ENCODE data around the gene AKAP13. TPM values are rescaled to one million over a fixed set of nuclear protein-coding genes. Genes with fewer than 3 reads are reported as not detected.

AKAP13 gene
- total RNA-seq, 3 donors from 2014 or later = 198 to 331 (median 259) TPM

DNA sequence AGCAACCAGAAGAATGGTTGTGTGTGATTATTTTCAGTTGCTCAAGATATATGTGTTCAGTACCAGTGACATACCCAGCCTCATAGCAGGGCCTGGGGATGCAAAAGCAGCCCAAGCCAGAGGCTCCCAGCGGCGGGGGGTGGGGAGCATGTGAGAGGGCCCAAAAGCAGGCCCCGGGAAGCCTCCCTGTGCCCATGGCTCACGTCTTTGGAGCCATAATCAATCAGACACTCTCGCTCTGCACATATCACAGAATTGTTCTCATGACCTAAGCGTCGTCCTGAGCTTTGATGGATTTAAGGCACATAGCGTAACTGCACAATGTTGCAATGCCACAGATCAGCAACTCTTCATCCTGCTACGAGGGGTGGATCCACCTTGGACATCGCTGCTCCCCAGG is 393.6 kb downstream of the AKAP13 start:
- H3K36me3 ChIP-seq = no peaks in the 10 kb centered on the region
- H3K27ac ChIP-seq = peak overlapping the region; percentile 84 to 98
- H3K27me3 ChIP-seq = no peaks in the 10 kb centered on the region
- intact Hi-C loops (cut with DNase I; ENCODE audit: low total_unique reads) = no loop called here
- peaks cover 11 to 16% of the 10 kb centered on the region in 2 donors for H3K4me1 ChIP-seq
- H3K9me3 ChIP-seq = no peaks in the 10 kb centered on the region
- H3K4me3 ChIP-seq = no peak overlapping the region
- no peak for DNase-seq (ENCODE audit: low spot score in 2 of 2)
- TF ChIP-seq, protein P1, sequence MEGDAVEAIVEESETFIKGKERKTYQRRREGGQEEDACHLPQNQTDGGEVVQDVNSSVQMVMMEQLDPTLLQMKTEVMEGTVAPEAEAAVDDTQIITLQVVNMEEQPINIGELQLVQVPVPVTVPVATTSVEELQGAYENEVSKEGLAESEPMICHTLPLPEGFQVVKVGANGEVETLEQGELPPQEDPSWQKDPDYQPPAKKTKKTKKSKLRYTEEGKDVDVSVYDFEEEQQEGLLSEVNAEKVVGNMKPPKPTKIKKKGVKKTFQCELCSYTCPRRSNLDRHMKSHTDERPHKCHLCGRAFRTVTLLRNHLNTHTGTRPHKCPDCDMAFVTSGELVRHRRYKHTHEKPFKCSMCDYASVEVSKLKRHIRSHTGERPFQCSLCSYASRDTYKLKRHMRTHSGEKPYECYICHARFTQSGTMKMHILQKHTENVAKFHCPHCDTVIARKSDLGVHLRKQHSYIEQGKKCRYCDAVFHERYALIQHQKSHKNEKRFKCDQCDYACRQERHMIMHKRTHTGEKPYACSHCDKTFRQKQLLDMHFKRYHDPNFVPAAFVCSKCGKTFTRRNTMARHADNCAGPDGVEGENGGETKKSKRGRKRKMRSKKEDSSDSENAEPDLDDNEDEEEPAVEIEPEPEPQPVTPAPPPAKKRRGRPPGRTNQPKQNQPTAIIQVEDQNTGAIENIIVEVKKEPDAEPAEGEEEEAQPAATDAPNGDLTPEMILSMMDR (IDR thresholded peaks at IDR 0.05) = no peak
- TF ChIP-seq POLR2AphosphoS5 (IDR thresholded peaks at IDR 0.05) = no peak

DNA sequence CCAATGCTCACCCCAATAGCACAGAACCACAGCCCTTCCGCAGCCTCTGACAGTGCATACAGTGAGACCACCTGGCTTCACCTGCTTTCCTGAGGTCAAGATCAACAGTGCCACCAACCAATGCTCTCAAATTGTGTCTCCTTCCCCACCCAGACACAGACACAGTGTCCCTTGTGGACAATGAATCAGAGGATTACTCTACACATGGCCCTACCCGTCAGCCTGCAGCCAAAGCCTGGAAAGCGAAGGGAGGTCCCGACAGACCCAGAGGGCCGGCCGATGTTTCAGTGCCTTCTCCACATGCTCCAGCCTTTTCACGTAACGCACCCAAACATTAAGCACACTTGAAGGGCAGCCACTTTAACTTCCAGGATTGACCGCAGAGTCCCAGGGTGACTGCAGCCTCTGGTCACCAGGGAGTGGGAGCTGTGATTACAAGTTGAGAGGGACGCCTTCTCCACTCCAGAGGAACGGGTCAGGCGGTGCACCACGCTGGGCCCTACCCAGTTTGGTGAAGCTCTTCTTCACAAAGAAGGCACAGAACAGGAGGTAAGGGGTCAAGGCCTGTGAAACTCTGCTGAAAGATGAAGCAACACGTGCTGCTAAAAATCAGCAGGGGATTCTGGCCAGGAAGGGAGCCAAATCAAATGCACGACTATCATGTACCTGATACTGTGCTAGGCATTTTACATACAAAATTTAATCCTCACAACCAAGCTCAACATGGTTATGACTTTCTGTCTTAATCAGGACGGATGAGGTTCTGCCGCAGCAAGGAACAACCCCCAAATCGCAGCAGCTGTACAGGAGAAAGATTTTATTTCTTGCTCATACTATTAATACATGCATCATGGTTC is 397.1 kb downstream of the AKAP13 start:
- H3K27me3 ChIP-seq = no peaks in the 10 kb centered on the region
- peaks cover 7 to 9% of the 10 kb centered on the region in 2 donors for H3K4me1 ChIP-seq
- intact Hi-C loops (cut with DNase I; ENCODE audit: low total_unique reads) = no loop called here
- H3K36me3 ChIP-seq = no peaks in the 10 kb centered on the region
- H3K27ac ChIP-seq = no peak overlapping the region
- no peak for DNase-seq (ENCODE audit: low spot score in 2 of 2)
- no peak overlapping the region for H3K4me3 ChIP-seq
- no peaks in the 10 kb centered on the region for H3K9me3 ChIP-seq
- TF ChIP-seq, protein P1 (IDR thresholded peaks at IDR 0.05) = no peak
- TF ChIP-seq POLR2AphosphoS5 (IDR thresholded peaks at IDR 0.05) (no peak), POLR2A (IDR thresholded peaks at IDR 0.05) (no peak)

DNA sequence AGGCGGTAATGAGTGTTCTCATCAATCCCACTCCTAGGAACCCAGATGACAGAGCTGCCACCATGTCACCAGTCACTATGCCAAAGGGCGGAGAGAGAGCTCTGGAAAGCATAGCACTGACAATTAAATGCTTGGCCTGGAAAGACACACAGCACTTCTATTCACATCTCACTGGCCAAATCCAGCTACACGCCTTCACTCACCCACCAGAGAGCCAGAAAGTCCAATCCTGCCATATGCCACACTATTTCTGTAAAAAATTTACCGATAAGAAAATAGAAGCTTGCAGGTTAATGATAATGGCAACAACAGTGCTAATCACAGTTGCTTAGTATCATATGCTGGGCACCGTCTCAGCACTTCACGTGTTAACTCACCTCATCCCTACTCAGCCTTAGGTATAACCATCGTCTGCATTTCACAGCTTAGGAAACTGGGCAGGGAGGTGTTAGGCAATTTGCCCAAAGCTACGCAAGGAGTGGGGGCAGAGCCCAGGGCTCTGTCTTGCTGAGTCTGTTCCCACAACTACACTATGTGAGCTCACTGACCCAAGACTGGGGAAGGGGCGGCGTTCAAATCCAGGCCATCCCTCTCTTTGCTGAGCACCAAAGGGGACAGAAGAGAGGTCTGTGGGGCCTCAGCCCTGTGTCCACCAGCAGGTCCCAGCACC is 397.8 kb downstream of the AKAP13 start:
- Histone ChIP-seq H3K4me3 (no peak overlapping the region), H3K27me3 (no peaks in the 10 kb centered on the region), H3K36me3 (no peaks in the 10 kb centered on the region), H3K4me1 (peaks cover 0 to 1% of the 10 kb centered on the region in 2 donors), H3K27ac (no peak overlapping the region), H3K9me3 (no peaks in the 10 kb centered on the region)
- intact Hi-C loops (cut with DNase I; ENCODE audit: low total_unique reads) = no loop called here
- DNase-seq (ENCODE audit: low spot score in 2 of 2) = no peak
- TF ChIP-seq POLR2AphosphoS5 (IDR thresholded peaks at IDR 0.05) (no peak), POLR2A (IDR thresholded peaks at IDR 0.05) (no peak)
- TF ChIP-seq, protein P1 (IDR thresholded peaks at IDR 0.05) = no peak

DNA sequence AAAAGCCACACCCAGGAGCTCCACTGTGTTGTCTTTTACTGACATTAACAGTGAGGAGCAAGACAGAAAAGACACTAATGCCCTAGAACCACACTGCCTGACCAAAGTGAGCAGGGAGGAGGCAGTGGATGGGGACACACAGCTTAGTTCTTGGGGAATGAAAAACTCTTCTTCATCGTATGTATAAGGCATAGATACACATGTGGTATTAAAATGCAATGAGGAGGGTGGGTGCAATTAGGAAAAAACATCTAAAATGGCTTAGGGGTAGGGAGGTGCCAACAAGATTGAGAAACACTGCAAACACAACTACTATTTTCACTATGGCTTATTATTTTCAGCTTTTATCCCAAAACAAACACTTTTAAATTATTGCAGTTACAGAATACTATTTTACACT is 398.8 kb downstream of the AKAP13 start:
- no peak overlapping the region for H3K4me3 ChIP-seq

More for the DNA sequence above, 398.8 kb downstream of the AKAP13 start:
- no peak overlapping the region for H3K27ac ChIP-seq
- no peak for DNase-seq (ENCODE audit: low spot score in 2 of 2)
- H3K27me3 ChIP-seq = no peaks in the 10 kb centered on the region
- H3K4me1 ChIP-seq = no peaks in the 10 kb centered on the region
- intact Hi-C loops (cut with DNase I; ENCODE audit: low total_unique reads) = no loop called here
- no peak for TF ChIP-seq POLR2AphosphoS5 (IDR thresholded peaks at IDR 0.05)
- no peak for TF ChIP-seq POLR2A (IDR thresholded peaks at IDR 0.05)
- TF ChIP-seq, protein P1 (IDR thresholded peaks at IDR 0.05) = no peak
- no peaks in the 10 kb centered on the region for H3K9me3 ChIP-seq
- no peaks in the 10 kb centered on the region for H3K36me3 ChIP-seq

All from breast epithelium (tissue), 4 donors.